NCI-H1105 treated with DMSO at 0.1 percent for 48 hours (cell line): ENCODE data around the gene QKI.
"Not testable (repeated sequence)": the region's sequence is repeated elsewhere in the genome, so short reads cannot be mapped to it uniquely, and the experiment has no call there.

ENCODE experiments used
- DNase-seq: peaks from one replicate; lab custom pipeline; 2025; lab: John Stamatoyannopoulos, UW

Gene QKI

DNA sequence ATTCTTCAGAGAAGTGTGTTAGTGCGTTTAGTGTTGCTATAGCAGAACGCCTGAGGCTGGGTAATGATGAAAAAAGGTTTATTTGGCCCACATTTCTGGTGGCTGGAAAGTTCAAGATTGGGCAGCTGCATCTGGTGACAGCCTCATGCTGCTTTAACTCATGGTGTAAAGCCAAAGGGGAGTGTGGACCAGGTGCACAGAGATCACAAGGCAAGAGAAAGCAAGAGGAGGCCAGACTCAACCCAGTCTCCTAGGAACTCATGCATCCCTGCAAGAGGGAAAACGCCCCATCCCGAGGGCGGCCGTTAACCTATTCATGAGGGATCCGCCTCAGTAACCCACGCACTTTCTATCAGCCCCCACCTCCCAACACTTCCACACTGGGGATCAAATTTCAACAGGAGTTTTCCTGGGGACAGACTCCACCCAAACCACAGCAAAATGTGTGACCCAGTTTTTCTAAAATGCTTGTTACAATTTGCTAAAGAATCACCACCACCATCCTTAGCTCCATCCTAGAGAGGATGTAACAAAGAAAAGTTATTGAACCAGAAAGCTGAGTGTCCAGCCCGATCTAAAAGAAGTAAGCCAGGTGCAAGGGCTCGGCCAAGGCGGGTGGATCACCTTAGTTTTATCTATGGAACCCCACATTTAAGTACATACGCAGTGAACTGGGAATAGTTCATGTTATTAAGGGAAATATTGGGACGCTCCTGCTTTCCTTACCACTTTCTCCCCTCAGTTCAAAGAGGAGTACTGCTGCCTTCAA, 164.8 kb downstream of the QKI start:
- DNase-seq: no peak

DNA sequence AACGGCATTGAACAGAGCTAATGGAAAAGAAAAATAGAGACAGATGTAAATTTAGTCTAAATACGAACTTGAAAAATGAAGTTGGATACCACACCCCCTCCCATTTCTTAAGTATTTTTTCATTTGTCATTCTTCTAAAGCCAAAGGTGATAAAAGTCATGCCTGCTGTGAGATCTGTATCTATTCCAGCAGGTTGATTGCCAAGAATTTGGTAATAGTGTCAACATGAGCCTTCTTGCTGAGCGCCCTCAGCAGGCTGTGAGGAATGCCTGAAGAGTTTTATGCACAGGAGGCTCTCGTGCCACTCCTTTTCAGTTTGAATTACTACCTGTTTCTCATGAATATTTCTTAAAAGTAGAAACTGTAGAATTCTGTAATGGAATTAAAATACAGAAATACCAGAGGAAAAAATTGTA, 165.4 kb downstream of the QKI start:
- DNase-seq: no peak

DNA sequence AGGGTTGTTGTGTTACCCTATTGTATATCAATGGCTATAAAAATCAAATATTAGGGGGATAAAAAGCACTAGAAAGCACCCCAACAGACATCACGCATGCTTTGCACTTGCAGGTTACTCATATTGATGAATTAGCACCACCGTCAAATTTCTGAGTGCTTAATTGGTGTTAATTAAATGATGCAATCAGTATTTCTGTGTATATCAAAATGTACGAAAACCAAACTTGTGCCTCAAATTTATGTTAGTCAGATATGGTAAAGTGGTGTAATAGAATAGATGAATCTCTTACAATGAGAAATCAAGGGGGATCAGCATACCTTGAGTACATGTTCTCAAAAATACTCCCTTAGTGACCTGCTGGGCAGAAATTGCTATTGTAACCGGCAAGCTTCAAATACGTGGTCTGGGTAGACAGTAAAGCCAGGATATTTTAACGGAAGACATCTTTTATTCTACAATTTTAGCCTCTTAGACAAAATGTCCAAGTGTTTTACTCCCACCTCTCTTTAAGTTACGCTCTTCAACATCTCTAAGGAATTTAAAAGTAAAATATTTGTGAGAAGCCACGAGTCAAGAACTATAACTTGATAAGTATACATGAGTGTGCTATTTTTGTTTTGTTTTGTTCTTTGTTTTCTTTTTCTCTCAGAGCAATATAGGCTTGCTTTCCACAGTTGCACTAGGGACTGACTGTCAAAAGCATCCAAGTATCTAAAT, 166.0 kb downstream of the QKI start:
- DNase-seq: no peak

DNA sequence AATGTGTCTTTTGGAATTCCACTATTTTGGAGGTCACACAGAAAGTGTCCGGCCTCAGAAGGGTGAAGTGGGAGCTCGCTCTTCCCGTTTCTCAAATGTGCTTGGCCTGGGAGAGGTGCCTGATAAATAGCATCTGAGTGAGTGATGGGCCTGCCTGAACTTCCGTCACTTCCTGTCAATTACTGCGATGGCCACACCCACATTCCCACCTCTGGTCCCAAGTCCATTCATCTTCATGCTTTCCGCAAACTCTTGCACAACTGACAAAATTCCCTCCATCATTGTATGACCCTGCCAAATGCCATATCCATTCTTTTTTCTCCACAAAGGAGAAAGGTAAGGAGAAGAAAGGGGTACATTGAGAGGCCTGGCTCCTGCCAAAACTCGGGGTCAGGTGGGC, 169.0 kb downstream of the QKI start:
- no peak for DNase-seq

DNA sequence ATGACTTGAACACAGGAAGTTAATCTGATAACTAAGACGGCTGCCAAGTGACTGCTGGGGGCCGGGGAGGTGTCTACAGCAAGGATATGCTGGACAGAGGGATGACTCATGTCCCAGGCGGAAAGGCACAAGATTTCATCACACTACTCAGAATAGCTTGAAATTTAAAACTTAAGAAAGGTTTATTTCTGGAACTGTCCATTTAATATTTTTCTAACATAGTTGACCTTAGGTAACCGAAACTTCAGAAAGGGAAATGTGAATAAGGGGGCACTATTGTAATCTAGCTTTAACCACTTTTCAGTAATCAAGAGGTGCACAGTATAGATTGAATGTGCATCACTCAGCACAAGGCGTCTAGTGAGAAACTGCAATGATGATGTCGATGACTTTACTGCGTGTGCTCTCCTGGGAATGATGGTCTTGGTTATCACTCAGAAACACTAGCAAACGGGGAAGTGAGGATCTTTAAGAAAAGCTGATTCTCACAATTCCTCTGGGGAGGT, 171.5 kb downstream of the QKI start:
- DNase-seq: no peak

DNA sequence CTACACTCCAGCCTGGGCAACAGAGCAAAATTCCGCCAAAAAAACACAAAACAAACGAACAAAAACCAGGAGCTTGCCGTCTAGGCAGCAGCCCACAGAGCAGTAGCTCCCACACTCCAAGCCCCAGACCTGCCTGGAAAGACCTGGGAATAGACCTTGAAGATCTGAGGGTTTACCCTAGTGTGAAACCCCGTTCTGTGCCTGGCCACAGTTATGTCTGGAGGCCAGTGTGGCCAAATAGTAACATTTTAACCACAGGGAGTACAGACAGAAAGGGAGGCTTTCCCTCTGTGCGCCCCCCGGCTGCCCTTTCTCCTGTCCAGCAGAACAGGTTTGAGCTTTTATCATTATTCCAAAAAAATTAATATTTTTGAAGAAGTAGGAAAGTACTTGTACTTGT, 172.4 kb downstream of the QKI start:
- no peak for DNase-seq

DNA sequence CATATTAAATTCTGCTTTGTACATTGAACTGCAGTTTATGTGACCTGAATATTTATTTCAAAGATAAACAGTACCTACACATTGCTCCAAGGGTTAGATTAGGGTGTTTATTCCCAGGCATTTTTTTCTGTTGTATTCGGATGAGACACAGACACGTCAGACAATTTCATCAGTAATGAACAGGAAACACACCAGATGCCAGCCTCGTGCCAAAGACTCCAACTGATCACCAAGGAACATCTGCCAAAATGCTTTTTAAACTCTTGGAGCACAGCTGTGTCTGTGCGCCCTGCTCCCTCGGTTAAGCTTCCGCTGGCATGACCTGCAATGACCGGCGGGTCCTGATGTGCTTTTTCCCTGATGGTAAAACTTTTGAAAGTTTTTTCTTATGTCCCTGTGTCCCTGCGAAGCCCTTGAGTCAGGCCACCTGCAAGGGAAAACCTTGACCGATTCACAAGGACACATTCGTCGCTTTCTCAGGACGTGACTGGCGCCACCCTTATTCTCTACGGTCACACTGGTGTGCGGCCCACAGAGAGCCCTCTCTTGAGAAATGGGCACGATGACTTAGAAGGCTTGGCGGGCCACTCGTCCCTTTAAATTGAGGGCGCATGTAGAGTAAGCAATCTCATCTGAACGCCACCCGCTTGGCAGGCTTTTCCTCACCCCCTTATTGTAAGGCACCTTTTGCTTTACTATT, 173.9 kb downstream of the QKI start:
- DNase-seq: no peak

DNA sequence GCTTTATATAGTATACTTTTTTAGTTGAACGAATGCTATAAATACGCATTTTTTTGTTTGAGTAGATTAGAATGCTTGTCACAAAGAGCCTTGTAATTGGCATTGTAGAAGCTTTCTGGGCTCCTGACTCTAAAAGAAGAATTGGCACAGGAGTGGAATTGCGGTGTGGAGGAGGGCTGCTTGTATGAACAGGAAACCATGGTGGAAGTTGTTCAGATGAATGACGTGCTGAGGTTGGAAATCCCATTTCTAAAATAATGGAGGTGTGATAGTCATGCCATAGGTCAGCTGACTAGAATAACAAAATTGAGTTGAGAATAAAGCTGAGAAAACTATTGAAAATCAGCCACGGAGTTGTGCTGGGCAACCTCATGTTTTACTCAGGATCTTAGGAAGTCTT, 174.9 kb downstream of the QKI start:
- DNase-seq: no peak

DNA sequence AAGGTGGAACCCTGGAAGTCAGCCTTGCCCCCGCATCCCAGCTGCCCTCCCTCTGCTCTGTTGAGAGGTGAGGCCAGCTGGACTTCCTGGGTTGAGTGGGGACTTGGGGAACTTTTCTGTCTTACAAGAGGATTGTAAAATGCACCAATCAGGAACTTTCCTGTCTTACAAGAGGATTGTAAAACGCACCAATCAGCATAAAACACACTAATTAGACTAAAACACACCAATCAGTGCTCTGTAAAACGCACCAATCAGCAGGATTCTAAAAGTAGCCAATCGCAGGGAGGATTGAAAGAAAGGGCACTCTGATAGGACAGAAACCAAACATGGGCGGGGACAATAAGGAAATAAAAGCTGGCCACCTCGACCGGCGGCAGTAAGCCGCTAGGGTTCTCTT, 175.6 kb downstream of the QKI start:
- not testable (repeated sequence) for DNase-seq

DNA sequence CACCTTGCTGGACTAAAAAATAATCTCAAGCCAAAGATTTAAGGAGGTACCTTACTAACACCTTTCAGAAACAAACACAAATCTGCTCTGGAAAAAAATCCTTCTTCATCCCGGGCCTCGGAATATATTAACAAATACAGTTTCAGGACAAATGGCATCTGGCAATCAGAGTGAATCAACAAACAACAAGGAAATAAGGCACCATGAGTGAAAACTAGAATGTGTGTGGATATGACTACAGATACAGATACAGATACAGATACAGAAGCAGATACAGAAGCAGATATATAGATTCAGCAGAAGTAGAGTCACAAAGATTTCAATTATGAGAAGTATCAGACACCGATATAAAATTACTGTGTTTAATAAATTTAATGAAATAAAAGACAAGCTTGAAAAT, 178.4 kb downstream of the QKI start:
- DNase-seq: no peak

DNA sequence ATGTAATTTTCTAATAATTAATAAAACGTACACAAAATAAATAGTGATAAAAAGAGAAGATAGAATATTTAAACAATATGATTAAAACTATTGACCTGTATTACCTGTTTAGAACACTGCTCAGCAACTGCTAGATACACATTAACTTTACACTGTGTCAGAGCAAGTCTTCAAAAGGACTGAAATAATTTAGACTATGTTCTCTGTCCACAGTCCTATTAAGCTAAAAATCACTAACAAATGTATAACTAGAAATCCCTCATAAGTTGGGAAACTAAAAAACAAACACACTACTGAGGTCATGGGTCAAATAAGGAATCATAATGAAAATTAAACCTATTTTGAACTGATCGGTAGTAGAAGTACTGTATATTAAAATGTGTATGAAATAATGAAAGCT, 181.7 kb downstream of the QKI start:
- DNase-seq: no peak

DNA sequence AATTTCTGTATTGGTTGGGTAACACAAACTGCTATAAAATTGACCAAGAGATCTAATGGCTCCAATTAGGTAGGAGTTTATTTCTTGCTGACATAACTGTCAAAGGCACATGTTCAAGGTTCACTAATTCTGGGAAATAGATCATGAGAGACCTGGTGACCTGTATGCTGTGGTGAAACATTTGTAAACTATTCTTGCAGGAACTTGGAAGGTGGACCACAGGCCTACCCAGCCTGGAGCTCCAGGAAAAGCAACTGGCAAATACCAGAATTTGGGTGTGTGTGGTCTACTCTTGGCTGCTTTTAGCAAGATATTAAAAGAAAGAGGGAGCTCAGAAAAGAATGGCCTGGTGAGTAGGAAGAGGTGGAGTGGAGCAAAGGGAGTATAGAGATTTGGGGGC, 184.6 kb downstream of the QKI start:
- no peak for DNase-seq

DNA sequence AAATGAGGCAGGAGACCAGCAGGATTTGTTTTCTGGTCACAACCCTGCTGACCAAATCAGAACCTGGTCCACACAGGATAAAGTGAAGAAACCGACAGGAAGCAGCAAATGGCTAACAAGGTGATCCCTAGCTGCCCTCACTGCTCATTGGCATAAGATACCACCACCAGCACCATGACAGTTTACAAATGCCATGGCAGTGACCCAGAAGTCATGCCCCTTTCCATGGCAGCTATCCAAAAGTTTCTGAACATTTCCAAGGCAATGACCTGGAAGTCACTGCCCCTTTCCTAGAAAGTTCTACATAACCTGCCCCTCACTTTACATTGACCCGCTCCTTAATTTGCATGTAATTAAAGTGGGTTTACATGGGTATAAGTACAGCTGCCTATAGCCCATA, 185.2 kb downstream of the QKI start:
- DNase-seq: no peak

DNA sequence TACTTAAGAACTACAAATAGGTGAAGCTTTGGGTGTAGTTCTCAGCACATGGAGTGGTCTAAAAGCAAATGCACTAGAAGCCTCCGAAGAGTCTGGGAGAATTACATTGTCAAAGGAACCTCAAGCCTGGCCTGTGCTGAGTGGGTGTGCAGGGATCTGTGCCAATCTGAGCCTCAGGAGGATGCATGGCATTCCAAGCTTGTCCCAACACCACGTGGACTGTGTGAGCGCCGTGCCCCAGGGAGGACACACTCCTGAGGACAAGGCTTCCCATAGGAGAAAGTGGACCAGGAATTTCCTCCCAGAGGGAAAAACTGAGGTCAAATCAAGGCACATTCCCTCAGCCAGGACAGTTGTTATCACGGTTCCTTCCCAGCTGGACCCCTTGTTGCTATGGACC, 185.8 kb downstream of the QKI start:
- DNase-seq: no peak

DNA sequence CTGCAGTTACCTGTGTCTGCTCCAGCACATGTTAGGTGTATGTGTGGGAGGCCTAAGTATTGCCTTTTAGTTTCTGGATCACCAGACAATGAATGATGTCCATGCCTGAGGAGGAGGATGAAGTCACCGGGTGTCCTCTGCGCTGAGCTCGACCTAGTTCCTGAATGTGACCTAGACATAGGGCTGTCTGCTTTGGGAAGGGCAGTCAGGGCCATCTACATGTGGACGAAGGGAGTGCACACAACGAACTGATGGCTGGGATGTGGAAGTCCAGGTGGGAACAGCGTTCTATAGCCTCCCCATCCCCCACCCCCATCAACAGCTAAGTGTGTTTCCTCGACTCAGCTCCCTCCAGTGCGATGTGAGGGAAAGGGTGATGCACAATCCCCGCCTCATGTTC, 186.3 kb downstream of the QKI start:
- no peak for DNase-seq

DNA sequence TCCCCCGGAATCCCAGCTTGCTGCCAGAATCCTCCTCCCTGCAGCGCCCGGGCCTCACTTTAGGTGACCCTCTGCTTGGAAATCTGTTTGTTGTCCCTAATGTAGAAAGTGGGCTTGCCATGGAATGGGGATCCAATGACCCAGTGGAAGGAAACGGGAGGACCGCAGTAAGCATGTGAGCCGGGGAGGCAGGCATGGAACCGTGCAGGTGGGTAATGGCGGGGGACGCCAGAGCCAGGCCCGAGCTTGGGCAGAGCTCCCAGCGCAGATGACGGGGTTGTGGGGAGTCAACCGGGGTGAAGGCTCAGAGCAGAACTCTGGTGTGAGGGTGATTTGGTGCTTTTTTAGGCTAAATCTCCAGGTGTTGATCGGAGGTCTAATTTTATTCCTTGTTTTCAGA, 188.3 kb downstream of the QKI start:
- DNase-seq: no peak

DNA sequence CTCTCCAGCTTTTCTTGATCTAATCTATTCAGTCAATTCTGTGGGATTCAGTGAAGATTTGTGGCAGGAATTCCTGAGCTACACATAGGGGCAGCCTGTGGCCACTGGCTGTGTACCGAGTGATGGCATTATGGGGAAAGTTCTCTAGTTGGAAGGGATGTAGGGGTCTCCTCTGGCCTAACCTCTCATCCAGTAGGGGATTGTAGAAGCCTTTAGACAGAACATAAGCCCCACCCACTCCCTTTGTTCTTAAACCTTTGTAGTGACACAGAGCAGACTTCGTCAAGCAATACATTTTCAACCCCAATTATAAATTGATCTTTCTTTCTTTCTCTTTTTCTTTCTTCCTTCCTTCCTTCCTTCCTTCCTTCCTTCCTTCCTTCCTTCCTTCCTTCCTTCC, 188.9 kb downstream of the QKI start:
- DNase-seq: no peak

DNA sequence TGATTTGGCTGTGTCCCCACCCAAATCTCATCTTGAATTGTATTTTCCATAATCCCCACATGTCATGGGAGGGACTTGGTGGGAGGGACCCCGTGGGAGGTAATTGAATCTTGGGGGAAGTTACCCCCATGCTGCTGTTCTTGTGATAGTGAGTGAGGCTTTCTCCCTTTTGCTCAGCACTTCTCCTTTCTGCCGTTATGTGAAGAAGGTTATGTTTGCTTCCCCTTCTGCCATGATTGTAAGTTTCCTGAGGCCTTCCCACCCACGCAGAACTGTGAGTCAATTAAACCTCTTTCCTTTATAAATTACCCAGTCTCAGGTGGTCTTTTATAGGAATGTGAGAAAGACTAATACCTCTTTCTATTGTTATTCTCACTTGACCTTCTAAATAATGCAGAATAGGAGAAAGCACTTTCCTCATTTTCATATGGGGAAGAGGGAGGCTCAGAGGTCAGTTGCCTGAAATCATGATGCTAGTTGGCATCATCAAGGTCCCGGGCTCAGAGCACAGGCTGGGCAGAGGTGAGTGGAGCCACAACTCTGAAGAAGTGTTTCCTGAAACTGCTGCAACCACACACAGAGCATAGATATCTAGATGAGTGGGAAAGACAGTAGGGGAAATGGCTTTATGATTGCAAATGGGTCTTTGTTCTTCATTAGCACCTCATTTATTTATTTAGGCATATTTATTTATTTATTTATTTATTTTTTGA, 191.0 kb downstream of the QKI start:
- no peak for DNase-seq

DNA sequence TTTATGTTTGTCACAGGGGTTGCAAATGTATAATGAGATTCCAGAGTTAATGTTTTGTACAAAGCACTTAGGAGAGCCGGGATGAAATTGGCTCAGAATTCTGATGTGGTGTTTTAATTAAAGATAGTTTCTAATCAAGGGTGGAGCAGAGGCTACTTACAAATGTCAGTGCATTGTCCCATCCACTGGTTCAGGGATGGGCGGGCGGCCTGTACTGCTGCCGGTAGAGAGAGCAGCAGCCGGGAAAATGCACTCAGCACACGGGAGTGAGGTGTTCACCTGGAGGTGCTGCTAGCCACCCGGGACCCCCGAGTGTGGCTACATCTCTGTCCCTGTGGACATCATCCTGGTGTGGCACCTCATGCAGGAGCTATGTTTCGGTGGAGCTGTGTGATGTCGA, 193.3 kb downstream of the QKI start:
- DNase-seq: no peak

DNA sequence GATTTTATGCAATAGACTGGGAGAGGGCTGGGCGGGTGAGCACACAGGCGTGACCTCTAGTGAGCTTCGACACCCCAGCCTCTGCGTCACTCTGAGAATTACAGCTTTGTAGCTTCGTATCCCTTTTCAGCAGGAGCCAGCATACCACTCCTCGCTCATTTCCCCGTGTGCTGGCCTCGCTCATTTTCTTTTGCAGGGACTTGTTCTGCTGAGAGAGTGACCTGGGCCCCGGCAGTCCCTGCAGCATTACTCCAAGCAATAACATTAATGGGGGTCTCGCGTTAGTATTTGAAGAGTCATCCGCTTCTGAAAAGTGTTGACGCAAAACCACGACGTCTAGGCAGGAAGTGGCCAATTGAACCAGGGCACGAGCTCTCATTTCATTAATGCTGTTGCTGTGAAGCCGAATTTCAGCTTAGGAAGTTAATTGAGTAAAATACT, 193.7 kb downstream of the QKI start:
- no peak for DNase-seq

DNA sequence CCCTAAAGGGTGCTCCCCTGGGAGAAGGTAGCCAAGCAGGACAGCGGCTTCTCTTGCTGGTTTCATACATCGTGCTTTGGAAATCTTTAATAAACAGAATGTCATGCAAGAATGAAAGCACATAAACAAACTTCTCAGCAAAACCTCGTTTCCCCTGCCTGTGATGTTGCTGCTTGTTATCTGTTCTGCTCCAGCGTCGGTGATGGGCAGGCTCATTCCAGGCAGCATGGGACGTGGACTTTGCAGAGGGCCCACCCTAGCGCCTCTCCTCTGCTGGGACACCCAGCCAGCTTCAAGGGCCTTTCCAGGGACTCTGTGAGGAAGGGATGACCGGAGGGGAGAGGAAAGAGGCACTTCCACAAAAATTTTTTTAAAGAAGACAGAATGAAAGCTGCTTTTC, 197.7 kb downstream of the QKI start:
- no peak for DNase-seq

DNA sequence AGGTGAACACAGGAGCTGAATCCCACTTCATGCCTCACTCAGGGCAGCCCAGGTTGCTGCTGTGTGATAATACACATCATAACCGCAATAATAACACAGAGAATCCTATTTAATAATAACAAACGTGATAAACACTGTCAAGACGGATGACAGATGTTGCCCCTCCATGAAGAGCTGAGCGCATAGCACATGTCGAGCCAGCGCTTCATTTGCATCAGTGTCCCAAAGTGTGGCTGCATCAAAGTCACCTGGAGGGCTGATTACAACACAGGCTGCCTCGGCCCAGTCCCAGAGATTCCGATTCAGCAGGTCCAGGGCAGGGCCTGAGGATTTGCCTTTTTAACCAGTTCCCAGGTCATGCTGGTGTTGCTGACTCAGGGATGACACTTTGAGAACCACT, 198.5 kb downstream of the QKI start:
- DNase-seq: no peak
